ENCODE measurements around the gene HMGCL.

The HMGCL gene

GRCh38 chr1:23772854-23773242 lies 52.4 kb downstream of the HMGCL start:
- DNase-seq, result no peak

- DNase-seq, result peak; percentile 55 to 82 (median 76)
These were observed 53.0 kb downstream of the HMGCL start for GRCh38 chr1:23772049-23772853.

- DNase-seq, result no peak
These were observed 56.5 kb downstream of the HMGCL start for GRCh38 chr1:23768733-23769132.

GRCh38 chr1:23763041-23763577 lies 62.1 kb downstream of the HMGCL start:
- no peak for DNase-seq

GRCh38 chr1:23759277-23759676 lies 66.0 kb downstream of the HMGCL start:
- DNase-seq, result no peak

- no peak for DNase-seq
These were observed 67.4 kb downstream of the HMGCL start for GRCh38 chr1:23757812-23758211.

- no peak for DNase-seq
These were observed 68.6 kb downstream of the HMGCL start for GRCh38 chr1:23756676-23757075.

GRCh38 chr1:23752909-23753308 lies 72.3 kb downstream of the HMGCL start:
- DNase-seq, result no peak
